Lower lobe of right lung (tissue), 2 donors: ENCODE measurements around the gene BTN1A1. TPM values are rescaled to one million over a fixed set of nuclear protein-coding genes. Genes with fewer than 3 reads are reported as not detected.

ENCODE experiments used
- ATAC-seq, 2 donors: fragments of 200-7000 bp; cut with Tn5 transposase; one replicate each; pipeline ENCODE4 v1.9.1; 2020 to 2022; ENCODE audit warnings: mild to moderate bottlenecking in 2 of 2, moderate library complexity in 2 of 2
- DNase-seq: peaks from one replicate; pipeline ENCODE4 v3.0.0-alpha.2; 2020
- H3K27ac ChIP-seq: fragments of 200-600 bp; one replicate; pipeline ENCODE4 v1.8.0; 2022
- H3K27me3 ChIP-seq: fragments of 200-600 bp; one replicate; pipeline ENCODE4 v1.8.0; 2022; ENCODE audit warnings: low read depth
- H3K36me3 ChIP-seq: fragments of 200-600 bp; one replicate; pipeline ENCODE4 v1.8.0; 2022; ENCODE audit warnings: mild to moderate bottlenecking
- H3K4me1 ChIP-seq: fragments of 200-600 bp; one replicate; pipeline ENCODE4 v1.8.0; 2022
- H3K4me3 ChIP-seq: fragments of 200-600 bp; one replicate; pipeline ENCODE4 v1.8.0; 2022; ENCODE audit warnings: mild to moderate bottlenecking
- H3K9me3 ChIP-seq: fragments of 200-600 bp; one replicate; pipeline ENCODE4 v1.8.0; 2022
- CTCF ChIP-seq: fragments of 200-600 bp; IDR thresholded peaks from one replicate; pipeline ENCODE4 v1.8.0; 2022; ENCODE audit warnings: antibody characterized with exemption, mild to moderate bottlenecking
- intact Hi-C: fragments of 100-400 bp; cut with DNase I; formaldehyde crosslinking; loops from one replicate; pipeline ENCODE4 v1.11.0; 2022
- total RNA-seq: library from RNA; stranded (reverse); fragmentation: NEBNext Ultra II Directional; extraction: Animal tissue kit (Norgen Biotek cat#: 25700); gene quantifications from one replicate; pipeline ENCODE4 v1.2.1, GENCODE V29; 2021
- donor health status: DM: no; HTN: yes; CAD: no; lungs with severe emphysema.

The BTN1A1 gene
- total RNA-seq, 1 donor from 2014 or later, result not detected

- TF ChIP-seq CTCF, result no peak
- no peak for ATAC-seq
- Histone ChIP-seq H3K27ac (no peak overlapping the region), H3K27me3 (no peaks in the 10 kb centered on the region), H3K36me3 (peaks cover 84% of the 10 kb centered on the region), H3K4me1 (peaks cover 13% of the 10 kb centered on the region), H3K4me3 (no peak overlapping the region), H3K9me3 (no peaks in the 10 kb centered on the region)
- no peak for DNase-seq
- intact Hi-C loops, result no loop called here
Observed at GRCh38 chr6:26465776-26466175, 34.3 kb upstream of the BTN1A1 start.

DNA sequence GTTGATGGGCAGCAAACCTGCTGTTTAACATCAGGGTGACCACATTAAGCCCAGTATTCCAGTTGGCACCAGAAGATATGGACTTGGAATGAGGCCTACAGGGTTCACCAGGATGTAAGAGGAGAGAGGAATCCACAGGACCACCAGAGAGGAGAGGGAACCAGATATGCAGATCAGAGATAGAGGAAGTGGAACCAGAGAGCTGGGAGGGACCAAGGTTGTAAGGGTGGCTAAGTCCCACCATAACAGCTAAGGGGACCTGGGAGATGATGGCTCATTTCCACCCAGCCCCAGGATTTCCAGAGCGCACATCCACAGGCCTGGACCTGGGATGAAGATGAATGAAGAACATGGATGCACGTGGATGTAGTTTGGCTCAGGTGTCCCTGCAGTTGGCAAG is 31.3 kb upstream of the BTN1A1 start:
- Histone ChIP-seq H3K27me3 (no peaks in the 10 kb centered on the region), H3K36me3 (peaks cover 56% of the 10 kb centered on the region), H3K9me3 (no peaks in the 10 kb centered on the region), H3K27ac (no peak overlapping the region), H3K4me1 (peaks cover 6% of the 10 kb centered on the region), H3K4me3 (no peak overlapping the region)
- TF ChIP-seq CTCF, result no peak
- no peak for DNase-seq
- ATAC-seq, result no peak
- intact Hi-C loops, result no loop called here

- H3K36me3 ChIP-seq, result peaks cover 38% of the 10 kb centered on the region
Observed at GRCh38 chr6:26470643-26471042, 29.5 kb upstream of the BTN1A1 start.

GRCh38 chr6:26471970-26472369 is 28.1 kb upstream of the BTN1A1 start:
- no peaks in the 10 kb centered on the region for H3K9me3 ChIP-seq
- H3K4me3 ChIP-seq, result no peak overlapping the region
- H3K4me1 ChIP-seq, result peaks cover 27% of the 10 kb centered on the region
- ATAC-seq, result no peak
- no peak overlapping the region for H3K27ac ChIP-seq
- DNase-seq, result no peak
- intact Hi-C loops, result no loop called here
- TF ChIP-seq CTCF, result no peak
- peaks cover 25% of the 10 kb centered on the region for H3K36me3 ChIP-seq
- no peaks in the 10 kb centered on the region for H3K27me3 ChIP-seq

More at GRCh38 chr6:26470643-26471042, 29.5 kb upstream of the BTN1A1 start:
- intact Hi-C loops, result no loop called here
- Histone ChIP-seq H3K4me1 (peaks cover 18% of the 10 kb centered on the region), H3K27me3 (no peaks in the 10 kb centered on the region), H3K27ac (no peak overlapping the region), H3K9me3 (no peaks in the 10 kb centered on the region), H3K4me3 (no peak overlapping the region)
- no peak for ATAC-seq
- no peak for TF ChIP-seq CTCF
- no peak for DNase-seq

DNA sequence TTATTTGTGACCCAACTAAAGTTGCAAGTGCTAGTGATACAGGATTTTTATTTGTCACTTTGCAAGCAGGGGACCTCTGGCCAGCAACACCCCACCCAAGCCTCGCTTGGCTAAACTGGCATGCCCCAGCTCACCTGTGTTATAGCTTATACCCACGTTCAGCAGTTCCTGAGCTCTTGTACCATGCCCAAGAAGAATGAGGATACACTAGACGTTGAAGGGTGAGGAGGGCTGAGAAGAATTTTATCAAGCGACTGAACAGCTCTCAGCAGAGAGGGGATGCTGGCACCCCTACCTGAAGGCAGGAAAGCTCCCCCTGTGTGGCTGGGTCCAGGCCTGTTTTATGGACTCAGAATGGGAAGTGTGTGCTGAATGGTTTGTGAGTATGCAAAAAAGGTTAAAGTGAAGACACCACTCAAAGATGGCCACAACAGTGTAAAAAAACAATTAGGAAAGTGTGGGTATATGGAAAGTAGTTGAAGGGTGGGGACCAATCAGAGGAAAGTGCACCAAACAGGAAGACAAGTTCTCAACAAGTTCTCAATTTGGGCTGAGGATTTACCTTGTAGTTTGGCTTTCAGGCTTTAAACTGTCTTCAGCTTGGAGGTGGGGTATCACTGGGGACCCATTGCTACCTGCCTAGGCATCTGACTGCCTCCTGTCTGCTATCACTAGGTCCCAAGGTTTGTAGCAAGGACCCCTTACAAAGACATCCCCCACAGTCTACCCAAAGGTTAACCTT is 27.4 kb upstream of the BTN1A1 start:
- peak overlapping the region; percentile 58 for H3K4me3 ChIP-seq
- peaks cover 17% of the 10 kb centered on the region for H3K36me3 ChIP-seq
- ATAC-seq (no peak), DNase-seq (no peak)
- no peaks in the 10 kb centered on the region for H3K9me3 ChIP-seq
- intact Hi-C loops, result no loop called here
- no peaks in the 10 kb centered on the region for H3K27me3 ChIP-seq
- no peak for TF ChIP-seq CTCF
- peak overlapping the region; percentile 89 for H3K27ac ChIP-seq
- H3K4me1 ChIP-seq, result peaks cover 33% of the 10 kb centered on the region
